Neural crest cell (in vitro differentiated cells): ENCODE measurements around the gene TXNDC15. TPM values are rescaled to one million over a fixed set of nuclear protein-coding genes. Genes with fewer than 3 reads are reported as not detected.
A peak's percentile ranks its signal among the peaks of the same experiment; 100 is the strongest.
"Not testable (repeated sequence)": the region's sequence is repeated elsewhere in the genome, so short reads cannot be mapped to it uniquely, and the experiment has no call there.

ENCODE experiments used
- DNase-seq: peaks from one replicate; pipeline ENCODE4 v3.0.0; 2021; ENCODE audit warnings: low read depth, mixed read lengths, low spot score
- H3K27ac Mint-ChIP-seq: one replicate; pipeline ENCODE4 v1.8.0; 2021; ENCODE audit warnings: mild to moderate bottlenecking, mixed read lengths; ENCODE audit not compliant: unreplicated experiment
- H3K27me3 Mint-ChIP-seq: 2 replicates; pipeline ENCODE4 v1.8.0; 2021; ENCODE audit warnings: low read depth, mild to moderate bottlenecking, mixed read lengths
- H3K36me3 Mint-ChIP-seq: 2 replicates; pipeline ENCODE4 v1.8.0; 2021; ENCODE audit warnings: low read depth, mild to moderate bottlenecking, mixed read lengths
- H3K4me1 Mint-ChIP-seq: 2 replicates; pipeline ENCODE4 v1.8.0; 2021; ENCODE audit warnings: mixed read lengths
- H3K4me3 Mint-ChIP-seq: one replicate; pipeline ENCODE4 v1.8.0; 2021; ENCODE audit warnings: mild to moderate bottlenecking, mixed read lengths
- H3K9me3 Mint-ChIP-seq: 2 replicates; pipeline ENCODE4 v1.8.0; 2021; ENCODE audit warnings: mixed read lengths
- total RNA-seq: library from RNA; stranded (reverse); gene quantifications from 2 replicates; pipeline ENCODE4 v1.2.1, GENCODE V29; 2021
- TF ChIP-seq, protein P1 (sequence below): fragments of 200-600 bp; sonication (generic); conservative IDR thresholded peaks from 2 replicates; pipeline ENCODE4 v1.5.0; 2021; ENCODE audit warnings: antibody characterized with exemption, mild to moderate bottlenecking

The TXNDC15 gene
- total RNA-seq, 1 donor from 2014 or later: 47.0 TPM

DNA sequence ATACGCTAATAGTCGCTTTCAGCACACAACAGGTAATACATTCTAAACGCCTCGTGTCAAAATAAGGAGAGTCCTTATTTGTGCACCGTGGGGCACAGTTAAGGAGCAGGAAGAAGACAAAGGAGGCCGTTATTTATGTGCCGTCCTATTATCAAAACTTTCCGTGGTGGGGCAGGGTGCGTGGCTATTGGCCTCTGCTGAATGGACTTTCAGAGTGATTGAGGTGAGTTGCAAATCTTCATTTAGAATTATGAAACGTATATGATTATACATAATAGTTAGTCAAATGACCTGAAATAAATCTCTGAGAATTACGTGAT, 27.6 kb upstream of the TXNDC15 start:
- TF ChIP-seq, protein P1, sequence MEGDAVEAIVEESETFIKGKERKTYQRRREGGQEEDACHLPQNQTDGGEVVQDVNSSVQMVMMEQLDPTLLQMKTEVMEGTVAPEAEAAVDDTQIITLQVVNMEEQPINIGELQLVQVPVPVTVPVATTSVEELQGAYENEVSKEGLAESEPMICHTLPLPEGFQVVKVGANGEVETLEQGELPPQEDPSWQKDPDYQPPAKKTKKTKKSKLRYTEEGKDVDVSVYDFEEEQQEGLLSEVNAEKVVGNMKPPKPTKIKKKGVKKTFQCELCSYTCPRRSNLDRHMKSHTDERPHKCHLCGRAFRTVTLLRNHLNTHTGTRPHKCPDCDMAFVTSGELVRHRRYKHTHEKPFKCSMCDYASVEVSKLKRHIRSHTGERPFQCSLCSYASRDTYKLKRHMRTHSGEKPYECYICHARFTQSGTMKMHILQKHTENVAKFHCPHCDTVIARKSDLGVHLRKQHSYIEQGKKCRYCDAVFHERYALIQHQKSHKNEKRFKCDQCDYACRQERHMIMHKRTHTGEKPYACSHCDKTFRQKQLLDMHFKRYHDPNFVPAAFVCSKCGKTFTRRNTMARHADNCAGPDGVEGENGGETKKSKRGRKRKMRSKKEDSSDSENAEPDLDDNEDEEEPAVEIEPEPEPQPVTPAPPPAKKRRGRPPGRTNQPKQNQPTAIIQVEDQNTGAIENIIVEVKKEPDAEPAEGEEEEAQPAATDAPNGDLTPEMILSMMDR: no peak
- DNase-seq: no peak
- peaks cover 15% of the 10 kb centered on the region for H3K36me3 Mint-ChIP-seq
- no peaks in the 10 kb centered on the region for H3K27me3 Mint-ChIP-seq
- peak overlapping the region; percentile 98 for H3K27ac Mint-ChIP-seq
- no peaks in the 10 kb centered on the region for H3K9me3 Mint-ChIP-seq
- peak overlapping the region; percentile 96 for H3K4me3 Mint-ChIP-seq
- peaks cover 28% of the 10 kb centered on the region for H3K4me1 Mint-ChIP-seq

DNA sequence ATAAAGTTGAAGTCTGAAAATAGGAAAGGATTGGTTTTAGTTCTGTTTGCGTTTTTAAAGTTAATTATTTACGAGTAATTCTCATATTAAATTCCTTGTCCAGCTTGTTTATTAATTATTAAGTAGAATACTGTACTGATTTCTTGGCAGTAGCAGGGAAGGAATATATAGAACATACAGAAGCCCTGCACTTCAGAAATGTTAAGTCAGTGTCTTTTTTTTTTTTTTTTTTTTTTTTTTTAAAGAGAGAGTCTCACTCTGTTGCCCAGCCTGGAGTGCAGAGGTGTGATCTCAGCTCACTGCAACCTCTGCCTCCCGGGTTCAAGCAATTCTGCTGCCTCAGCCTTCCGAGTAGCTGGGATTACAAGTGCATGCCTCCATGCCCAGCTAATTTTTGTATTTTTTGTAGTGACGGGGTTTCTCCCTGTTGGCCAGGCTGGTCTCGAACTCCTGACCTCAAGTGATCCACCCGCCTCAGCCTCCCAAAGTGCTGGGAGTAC, 24.7 kb upstream of the TXNDC15 start:
- H3K4me3 Mint-ChIP-seq: peak overlapping the region; percentile 64

DNA sequence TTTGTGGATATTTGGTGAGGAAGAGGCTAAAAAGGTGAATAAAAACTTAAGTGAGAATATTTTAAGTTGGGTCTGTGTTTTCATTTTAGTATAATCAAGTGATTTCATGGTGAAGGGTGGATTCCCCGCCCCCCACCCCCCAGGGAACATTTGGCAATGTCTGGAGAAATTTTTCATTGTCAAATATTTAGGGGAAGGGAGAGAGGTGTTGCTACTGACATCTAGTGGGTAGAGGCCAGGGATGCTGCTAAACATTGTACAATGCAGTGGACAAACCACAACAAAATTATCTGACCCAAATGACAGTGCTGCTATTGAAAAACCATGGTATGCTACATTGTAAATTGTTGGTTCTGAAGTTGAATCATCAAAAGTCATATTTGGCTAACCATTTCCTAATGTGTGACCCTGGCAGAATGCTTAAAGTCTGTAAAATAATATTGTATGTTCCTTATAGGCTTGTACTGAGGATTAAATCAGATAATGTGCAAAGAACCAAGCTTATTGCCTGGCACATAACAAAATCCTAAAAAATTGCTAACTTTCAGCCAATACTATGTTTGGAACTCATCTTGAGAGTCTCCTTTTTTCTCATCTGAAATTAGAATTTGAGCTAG, 22.8 kb upstream of the TXNDC15 start:
- no peaks in the 10 kb centered on the region for H3K27me3 Mint-ChIP-seq
- H3K4me1 Mint-ChIP-seq: peaks cover 22% of the 10 kb centered on the region
- no peak overlapping the region for H3K27ac Mint-ChIP-seq

More for the DNA sequence above, 24.7 kb upstream of the TXNDC15 start:
- peaks cover 21% of the 10 kb centered on the region for H3K36me3 Mint-ChIP-seq
- H3K4me1 Mint-ChIP-seq: peaks cover 32% of the 10 kb centered on the region
- not testable (repeated sequence) for H3K9me3 Mint-ChIP-seq, H3K27me3 Mint-ChIP-seq, H3K27ac Mint-ChIP-seq, DNase-seq

DNA sequence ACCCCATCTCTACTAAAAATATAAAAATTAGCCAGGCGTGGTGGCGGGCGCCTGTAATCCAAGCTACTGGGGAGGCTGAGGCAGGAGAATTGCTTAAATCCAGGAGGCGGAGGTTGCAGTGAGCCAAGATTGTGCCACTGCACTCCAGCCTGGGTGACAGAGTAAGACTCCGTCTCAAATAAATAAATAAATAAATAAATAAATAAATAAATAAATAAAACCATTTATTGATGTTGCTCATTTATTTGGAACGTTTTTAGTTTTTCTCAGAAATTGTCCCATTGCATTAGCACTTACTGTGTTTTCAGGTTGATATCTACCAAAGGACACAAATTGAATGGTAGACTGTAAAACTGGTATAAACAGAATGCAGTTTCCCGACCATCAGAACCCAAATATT, 17.7 kb upstream of the TXNDC15 start:
- H3K4me1 Mint-ChIP-seq, H3K9me3 Mint-ChIP-seq, H3K4me3 Mint-ChIP-seq, H3K27me3 Mint-ChIP-seq, H3K27ac Mint-ChIP-seq, DNase-seq: not testable (repeated sequence)
- peaks cover 22% of the 10 kb centered on the region for H3K36me3 Mint-ChIP-seq

More for the DNA sequence above, 22.8 kb upstream of the TXNDC15 start:
- DNase-seq: no peak
- H3K36me3 Mint-ChIP-seq: peaks cover 25% of the 10 kb centered on the region
- no peaks in the 10 kb centered on the region for H3K9me3 Mint-ChIP-seq
- TF ChIP-seq, protein P1: peak; percentile 47
- H3K4me3 Mint-ChIP-seq: peak overlapping the region; percentile 83

DNA sequence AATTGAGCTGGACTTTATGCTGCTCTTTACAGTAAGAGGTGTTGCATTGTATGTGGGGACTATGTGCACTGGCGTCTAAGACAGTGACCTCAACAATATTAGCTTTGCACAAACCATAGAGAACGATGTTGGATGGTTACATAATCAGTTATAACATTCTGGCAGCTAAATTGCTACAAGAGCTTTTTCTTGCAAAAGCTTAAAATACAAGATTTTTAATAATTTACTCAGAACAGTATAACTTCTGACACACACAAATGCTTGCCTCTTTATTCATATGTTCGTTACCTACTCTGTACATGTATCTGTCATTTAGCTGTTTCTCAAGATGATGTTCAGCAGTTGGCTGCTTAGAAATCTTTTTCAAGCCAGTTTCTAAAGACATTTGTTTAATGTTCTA, 16.8 kb upstream of the TXNDC15 start:
- TF ChIP-seq, protein P1: no peak
- H3K27ac Mint-ChIP-seq: no peak overlapping the region
- H3K9me3 Mint-ChIP-seq: no peaks in the 10 kb centered on the region
- H3K36me3 Mint-ChIP-seq: peaks cover 19% of the 10 kb centered on the region
- DNase-seq: no peak
- H3K4me3 Mint-ChIP-seq: no peak overlapping the region
- no peaks in the 10 kb centered on the region for H3K27me3 Mint-ChIP-seq
- H3K4me1 Mint-ChIP-seq: peaks cover 1% of the 10 kb centered on the region

DNA sequence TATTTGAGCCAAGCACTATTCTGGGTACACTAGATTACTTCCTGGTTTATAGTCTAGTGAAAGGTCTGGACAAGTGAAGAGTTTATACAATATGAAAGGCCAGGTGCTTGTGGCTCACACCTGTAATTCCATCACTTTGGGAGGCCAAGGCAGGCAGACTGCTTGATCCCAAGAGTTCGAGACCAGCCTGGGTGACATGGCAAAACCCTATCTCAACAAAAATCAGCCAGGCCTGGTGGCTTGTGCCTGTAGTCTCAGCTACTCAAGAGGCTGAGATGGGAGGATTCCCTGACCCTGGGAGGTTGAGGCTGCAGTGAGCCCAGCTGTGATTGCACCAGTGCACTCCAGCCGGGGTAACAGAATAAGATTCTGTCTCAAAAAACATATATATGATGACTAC, 9.5 kb upstream of the TXNDC15 start:
- no peak overlapping the region for H3K27ac Mint-ChIP-seq
- H3K4me3 Mint-ChIP-seq: no peak overlapping the region
- H3K36me3 Mint-ChIP-seq: peaks cover 5% of the 10 kb centered on the region
- H3K9me3 Mint-ChIP-seq: no peaks in the 10 kb centered on the region
- peaks cover 6% of the 10 kb centered on the region for H3K4me1 Mint-ChIP-seq
- DNase-seq: no peak
- TF ChIP-seq, protein P1: no peak
- no peaks in the 10 kb centered on the region for H3K27me3 Mint-ChIP-seq
